GM10266 (cell line): ENCODE measurements around the gene CCDC28A.

Experiments
- DNase-seq: peaks from one replicate; pipeline ENCODE4 v3.0.0; 2012; ENCODE audit errors: extremely low spot score
- CTCF ChIP-seq: IDR thresholded peaks from 2 replicates; pipeline ENCODE4 v1.5.1; 2012; ENCODE audit warnings: mild to moderate bottlenecking, low read depth; ENCODE audit not compliant: control insufficient read depth, insufficient read depth; ENCODE audit errors: missing control alignments

Gene CCDC28A

GRCh38 chr6:138795809-138796603, 22.4 kb downstream of the CCDC28A start, which contains the start of gene ECT2L:
TSS of gene ECT2L (plus strand) at chr6:138796087. CDS start at chr6:138813275, 17,188 bp downstream.
- no peak for TF ChIP-seq CTCF
- DNase-seq = no peak

- TF ChIP-seq CTCF = no peak
- no peak for DNase-seq
Observed at GRCh38 chr6:138796771-138797170, 23.2 kb downstream of the CCDC28A start.

GRCh38 chr6:138797806-138798446, 24.4 kb downstream of the CCDC28A start:
- no peak for TF ChIP-seq CTCF
- DNase-seq = no peak

- DNase-seq = no peak
- TF ChIP-seq CTCF = no peak
Observed at GRCh38 chr6:138800377-138801150, 27.0 kb downstream of the CCDC28A start.

- DNase-seq = no peak
Observed at GRCh38 chr6:138803331-138803730, 29.8 kb downstream of the CCDC28A start.

GRCh38 chr6:138803861-138804260, 30.3 kb downstream of the CCDC28A start:
- no peak for TF ChIP-seq CTCF
- no peak for DNase-seq

More at GRCh38 chr6:138803331-138803730, 29.8 kb downstream of the CCDC28A start:
- no peak for TF ChIP-seq CTCF
